ENCODE measurements around the gene GART.
A peak's percentile ranks its signal among the peaks of the same experiment; 100 is the strongest.

The GART gene

GRCh38 chr21:33541105-33541711 lies 709 bp downstream of the GART start:
- Histone ChIP-seq H3K27me3 (ENCODE audit: control insufficient read depth, insufficient read depth, low read length) (no peaks in the 10 kb centered on the region), H3K9me3 (ENCODE audit: control insufficient read depth, insufficient read depth, low read depth, low read length) (no peaks in the 10 kb centered on the region), H3K27ac (ENCODE audit: low read depth, low read length) (peak overlapping the region; percentile 89), H3K9ac (ENCODE audit: low read length) (peak overlapping the region; percentile 97), H3K36me3 (ENCODE audit: control insufficient read depth, insufficient read depth, low read length) (peaks cover 41% of the 10 kb centered on the region), H3K4me3 (ENCODE audit: low read depth, low read length) (peak overlapping the region; percentile 78), H3K4me1 (ENCODE audit: control insufficient read depth, insufficient read depth, low read length) (no peaks in the 10 kb centered on the region; the same call in 1 of the 2 replicates)

- Histone ChIP-seq H3K36me3 (ENCODE audit: control insufficient read depth, insufficient read depth, low read length) (peaks cover 44% of the 10 kb centered on the region), H3K9ac (ENCODE audit: low read length) (no peak overlapping the region), H3K27me3 (ENCODE audit: control insufficient read depth, insufficient read depth, low read length) (no peaks in the 10 kb centered on the region), H3K4me1 (ENCODE audit: control insufficient read depth, insufficient read depth, low read length) (no peaks in the 10 kb centered on the region; the same call in 1 of the 2 replicates), H3K9me3 (ENCODE audit: control insufficient read depth, insufficient read depth, low read depth, low read length) (no peaks in the 10 kb centered on the region), H3K4me3 (ENCODE audit: low read depth, low read length) (peak overlapping the region; percentile 78), H3K27ac (ENCODE audit: low read depth, low read length) (no peak overlapping the region)
Measured at GRCh38 chr21:33540711-33541104, 1.2 kb downstream of the GART start.

DNA sequence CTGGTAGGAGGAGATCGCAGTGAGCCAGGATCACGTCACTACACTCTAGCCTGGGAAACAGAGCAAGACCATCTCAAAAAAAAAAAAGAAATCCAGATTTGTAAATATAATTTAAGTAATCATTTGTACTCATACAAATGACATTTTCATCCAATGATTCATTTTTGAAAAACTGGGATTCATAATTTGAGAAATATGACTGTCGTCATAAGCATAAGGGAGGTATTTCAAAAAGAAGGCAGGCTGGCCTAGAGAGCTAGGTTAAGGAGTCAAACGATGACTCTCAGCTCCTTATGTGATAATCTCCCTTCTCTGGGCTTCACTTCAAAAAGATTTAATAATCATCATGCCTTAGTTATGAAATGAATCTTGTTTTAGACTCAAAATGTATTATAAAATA lies 2.3 kb downstream of the GART start:
- Histone ChIP-seq H3K9ac (ENCODE audit: low read length) (no peak overlapping the region), H3K27me3 (ENCODE audit: control insufficient read depth, insufficient read depth, low read length) (no peaks in the 10 kb centered on the region), H3K36me3 (ENCODE audit: control insufficient read depth, insufficient read depth, low read length) (peaks cover 54% of the 10 kb centered on the region), H3K9me3 (ENCODE audit: control insufficient read depth, insufficient read depth, low read depth, low read length) (no peaks in the 10 kb centered on the region), H3K4me1 (ENCODE audit: control insufficient read depth, insufficient read depth, low read length) (no peaks in the 10 kb centered on the region), H3K27ac (ENCODE audit: low read depth, low read length) (no peak overlapping the region), H3K4me3 (ENCODE audit: low read depth, low read length) (no peak overlapping the region)

GRCh38 chr21:33537212-33537611 lies 4.7 kb downstream of the GART start:
- Histone ChIP-seq H3K27me3 (ENCODE audit: control insufficient read depth, insufficient read depth, low read length) (no peaks in the 10 kb centered on the region), H3K9ac (ENCODE audit: low read length) (no peak overlapping the region), H3K36me3 (ENCODE audit: control insufficient read depth, insufficient read depth, low read length) (peaks cover 77% of the 10 kb centered on the region), H3K9me3 (ENCODE audit: control insufficient read depth, insufficient read depth, low read depth, low read length) (no peaks in the 10 kb centered on the region), H3K4me3 (ENCODE audit: low read depth, low read length) (no peak overlapping the region), H3K4me1 (ENCODE audit: control insufficient read depth, insufficient read depth, low read length) (no peaks in the 10 kb centered on the region), H3K27ac (ENCODE audit: low read depth, low read length) (no peak overlapping the region)

- H3K36me3 ChIP-seq (ENCODE audit: control insufficient read depth, insufficient read depth, low read length) = peaks cover 98% of the 10 kb centered on the region
- H3K9ac ChIP-seq (ENCODE audit: low read length) = no peak overlapping the region
- H3K27ac ChIP-seq (ENCODE audit: low read depth, low read length) = no peak overlapping the region
- H3K4me1 ChIP-seq (ENCODE audit: control insufficient read depth, insufficient read depth, low read length) = no peaks in the 10 kb centered on the region
- H3K27me3 ChIP-seq (ENCODE audit: control insufficient read depth, insufficient read depth, low read length) = no peaks in the 10 kb centered on the region
- H3K9me3 ChIP-seq (ENCODE audit: control insufficient read depth, insufficient read depth, low read depth, low read length) = no peaks in the 10 kb centered on the region
- H3K4me3 ChIP-seq (ENCODE audit: low read depth, low read length) = no peak overlapping the region
Measured at GRCh38 chr21:33531007-33531406, 10.9 kb downstream of the GART start.

GRCh38 chr21:33522953-33523349 lies 19.0 kb downstream of the GART start:
- Histone ChIP-seq H3K4me1 (ENCODE audit: control insufficient read depth, insufficient read depth, low read length) (no peaks in the 10 kb centered on the region), H3K9me3 (ENCODE audit: control insufficient read depth, insufficient read depth, low read depth, low read length) (no peaks in the 10 kb centered on the region), H3K9ac (ENCODE audit: low read length) (no peak overlapping the region), H3K4me3 (ENCODE audit: low read depth, low read length) (no peak overlapping the region), H3K27ac (ENCODE audit: low read depth, low read length) (no peak overlapping the region), H3K27me3 (ENCODE audit: control insufficient read depth, insufficient read depth, low read length) (no peaks in the 10 kb centered on the region), H3K36me3 (ENCODE audit: control insufficient read depth, insufficient read depth, low read length) (peaks cover 88% of the 10 kb centered on the region)

- Histone ChIP-seq H3K4me1 (ENCODE audit: control insufficient read depth, insufficient read depth, low read length) (no peaks in the 10 kb centered on the region), H3K9ac (ENCODE audit: low read length) (no peak overlapping the region), H3K27ac (ENCODE audit: low read depth, low read length) (no peak overlapping the region), H3K27me3 (ENCODE audit: control insufficient read depth, insufficient read depth, low read length) (no peaks in the 10 kb centered on the region), H3K9me3 (ENCODE audit: control insufficient read depth, insufficient read depth, low read depth, low read length) (no peaks in the 10 kb centered on the region), H3K36me3 (ENCODE audit: control insufficient read depth, insufficient read depth, low read length) (peaks cover 88% of the 10 kb centered on the region), H3K4me3 (ENCODE audit: low read depth, low read length) (no peak overlapping the region)
Measured at GRCh38 chr21:33522297-33522952, 19.5 kb downstream of the GART start.

GRCh38 chr21:33518899-33519298 lies 23.0 kb downstream of the GART start:
- Histone ChIP-seq H3K9me3 (ENCODE audit: control insufficient read depth, insufficient read depth, low read depth, low read length) (no peaks in the 10 kb centered on the region), H3K27ac (ENCODE audit: low read depth, low read length) (no peak overlapping the region), H3K27me3 (ENCODE audit: control insufficient read depth, insufficient read depth, low read length) (no peaks in the 10 kb centered on the region), H3K36me3 (ENCODE audit: control insufficient read depth, insufficient read depth, low read length) (peaks cover 92% of the 10 kb centered on the region), H3K4me1 (ENCODE audit: control insufficient read depth, insufficient read depth, low read length) (no peaks in the 10 kb centered on the region), H3K9ac (ENCODE audit: low read length) (no peak overlapping the region), H3K4me3 (ENCODE audit: low read depth, low read length) (no peak overlapping the region)

DNA sequence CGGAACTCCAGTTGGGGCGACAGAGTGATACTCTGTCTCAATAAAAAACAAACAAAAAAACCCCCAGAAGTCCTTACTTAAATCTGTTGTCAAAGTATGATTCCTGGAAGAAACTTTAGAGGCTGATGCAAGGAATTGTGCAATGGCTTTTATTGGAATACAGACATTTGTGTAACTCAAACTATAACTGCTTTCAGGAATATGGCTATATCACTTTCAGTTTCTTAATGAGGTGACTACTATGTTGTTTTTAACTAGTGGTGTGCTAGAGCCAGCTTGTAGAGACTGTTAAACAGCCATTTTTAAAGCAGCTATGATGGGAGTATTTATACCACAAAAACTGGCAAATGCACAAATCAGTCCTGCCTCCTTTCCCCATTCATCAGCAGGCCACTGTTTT lies 27.7 kb downstream of the GART start:
- Histone ChIP-seq H3K27me3 (ENCODE audit: control insufficient read depth, insufficient read depth, low read length) (no peaks in the 10 kb centered on the region), H3K36me3 (ENCODE audit: control insufficient read depth, insufficient read depth, low read length) (peaks cover 97% of the 10 kb centered on the region), H3K4me3 (ENCODE audit: low read depth, low read length) (no peak overlapping the region), H3K4me1 (ENCODE audit: control insufficient read depth, insufficient read depth, low read length) (no peaks in the 10 kb centered on the region), H3K27ac (ENCODE audit: low read depth, low read length) (no peak overlapping the region), H3K9me3 (ENCODE audit: control insufficient read depth, insufficient read depth, low read depth, low read length) (no peaks in the 10 kb centered on the region), H3K9ac (ENCODE audit: low read length) (no peak overlapping the region)

DNA sequence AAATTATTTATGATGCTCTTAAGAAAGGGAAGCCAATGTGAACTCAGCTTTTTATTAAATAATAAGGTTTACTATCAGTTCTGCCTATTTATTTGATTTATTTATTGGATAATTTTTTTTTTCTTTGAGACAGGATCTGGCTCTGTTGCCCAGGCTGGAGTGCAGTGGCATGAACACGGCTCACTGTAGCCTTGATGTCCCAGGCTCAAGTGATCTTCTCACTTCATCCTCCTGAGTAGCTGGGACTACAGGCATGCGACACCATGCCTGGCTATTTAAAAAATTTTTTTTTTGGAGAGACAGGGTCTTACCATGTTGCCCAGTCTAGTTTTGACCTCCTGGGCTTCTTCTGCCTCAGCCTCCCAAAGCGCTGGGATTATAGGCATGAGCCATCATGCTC lies 29.4 kb downstream of the GART start:
- H3K9me3 ChIP-seq (ENCODE audit: control insufficient read depth, insufficient read depth, low read depth, low read length) = no peaks in the 10 kb centered on the region
- H3K9ac ChIP-seq (ENCODE audit: low read length) = no peak overlapping the region
- H3K27ac ChIP-seq (ENCODE audit: low read depth, low read length) = no peak overlapping the region
- no peaks in the 10 kb centered on the region for H3K4me1 ChIP-seq (ENCODE audit: control insufficient read depth, insufficient read depth, low read length)
- peaks cover 96% of the 10 kb centered on the region for H3K36me3 ChIP-seq (ENCODE audit: control insufficient read depth, insufficient read depth, low read length)
- no peaks in the 10 kb centered on the region for H3K27me3 ChIP-seq (ENCODE audit: control insufficient read depth, insufficient read depth, low read length)
- H3K4me3 ChIP-seq (ENCODE audit: low read depth, low read length) = no peak overlapping the region

- Histone ChIP-seq H3K9ac (ENCODE audit: low read length) (no peak overlapping the region), H3K4me1 (ENCODE audit: control insufficient read depth, insufficient read depth, low read length) (no peaks in the 10 kb centered on the region), H3K36me3 (ENCODE audit: control insufficient read depth, insufficient read depth, low read length) (peaks cover 96% of the 10 kb centered on the region), H3K9me3 (ENCODE audit: control insufficient read depth, insufficient read depth, low read depth, low read length) (no peaks in the 10 kb centered on the region), H3K4me3 (ENCODE audit: low read depth, low read length) (no peak overlapping the region), H3K27me3 (ENCODE audit: control insufficient read depth, insufficient read depth, low read length) (no peaks in the 10 kb centered on the region), H3K27ac (ENCODE audit: low read depth, low read length) (no peak overlapping the region)
Measured at GRCh38 chr21:33511639-33512038, 30.3 kb downstream of the GART start.

Measured in HUES6 (cell line).